Epithelial cell of esophagus (primary cell): Measurements from ENCODE around the gene BZW2.

ENCODE experiments used
- DNase-seq: peaks from one replicate; pipeline ENCODE4 v3.0.0; 2010; ENCODE audit warnings: low read depth
- H3K4me3 ChIP-seq: 2 replicates; pipeline ENCODE4 v1.5.1; 2011; ENCODE audit warnings: mild to moderate bottlenecking, low read length, control low read depth
- TF ChIP-seq, protein P1 (sequence below): IDR thresholded peaks from 2 replicates; pipeline ENCODE4 v1.5.1; 2011; ENCODE audit warnings: low read depth, mild to moderate bottlenecking, low read length, control low read depth, inconsistent platforms; ENCODE audit not compliant: insufficient read depth; ENCODE audit errors: missing control alignments

BZW2 gene

DNA sequence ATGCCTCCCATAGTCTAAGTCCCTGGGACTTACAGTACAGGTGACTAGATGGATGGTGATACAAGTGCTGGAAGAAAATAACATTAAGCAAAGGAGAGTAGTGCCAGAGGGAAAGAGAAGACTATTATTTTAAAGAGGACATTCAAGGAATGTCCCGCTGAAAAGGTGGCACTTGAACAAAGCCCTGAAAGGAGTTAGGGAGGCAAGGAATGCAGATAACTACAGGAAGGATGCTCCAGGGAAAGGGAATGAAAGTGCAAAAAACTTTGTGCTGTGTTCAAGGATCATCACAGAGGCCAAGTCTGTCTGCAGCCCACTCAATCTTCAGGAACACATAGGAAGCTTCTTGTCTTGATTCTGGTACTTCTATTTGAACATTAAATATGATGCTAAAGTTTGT is 15.3 kb upstream of the BZW2 start:
- no peak for DNase-seq
- no peak overlapping the region for H3K4me3 ChIP-seq
- TF ChIP-seq, protein P1, sequence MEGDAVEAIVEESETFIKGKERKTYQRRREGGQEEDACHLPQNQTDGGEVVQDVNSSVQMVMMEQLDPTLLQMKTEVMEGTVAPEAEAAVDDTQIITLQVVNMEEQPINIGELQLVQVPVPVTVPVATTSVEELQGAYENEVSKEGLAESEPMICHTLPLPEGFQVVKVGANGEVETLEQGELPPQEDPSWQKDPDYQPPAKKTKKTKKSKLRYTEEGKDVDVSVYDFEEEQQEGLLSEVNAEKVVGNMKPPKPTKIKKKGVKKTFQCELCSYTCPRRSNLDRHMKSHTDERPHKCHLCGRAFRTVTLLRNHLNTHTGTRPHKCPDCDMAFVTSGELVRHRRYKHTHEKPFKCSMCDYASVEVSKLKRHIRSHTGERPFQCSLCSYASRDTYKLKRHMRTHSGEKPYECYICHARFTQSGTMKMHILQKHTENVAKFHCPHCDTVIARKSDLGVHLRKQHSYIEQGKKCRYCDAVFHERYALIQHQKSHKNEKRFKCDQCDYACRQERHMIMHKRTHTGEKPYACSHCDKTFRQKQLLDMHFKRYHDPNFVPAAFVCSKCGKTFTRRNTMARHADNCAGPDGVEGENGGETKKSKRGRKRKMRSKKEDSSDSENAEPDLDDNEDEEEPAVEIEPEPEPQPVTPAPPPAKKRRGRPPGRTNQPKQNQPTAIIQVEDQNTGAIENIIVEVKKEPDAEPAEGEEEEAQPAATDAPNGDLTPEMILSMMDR, result no peak

DNA sequence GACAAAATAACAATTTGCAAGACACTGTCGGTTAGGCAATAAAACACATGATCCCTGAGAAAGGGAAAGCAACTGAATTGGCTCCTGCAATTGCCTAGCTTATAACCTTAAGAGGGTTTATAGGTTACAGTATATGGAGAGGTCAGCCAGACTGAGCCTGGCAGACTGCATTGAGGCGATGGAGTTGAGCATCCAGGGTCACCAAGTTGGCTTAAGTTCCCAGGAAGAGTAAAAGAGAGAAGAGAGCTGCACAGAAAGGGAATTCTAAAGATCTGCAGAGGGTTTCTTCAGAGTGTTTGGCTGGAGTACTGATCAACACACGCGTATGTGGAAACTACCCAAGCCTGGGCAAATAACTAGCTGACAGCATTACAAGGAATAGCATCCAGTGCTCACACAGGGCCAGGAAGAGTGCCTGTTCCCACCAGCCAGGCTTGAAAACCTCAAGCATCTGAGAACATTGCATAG is 11.7 kb upstream of the BZW2 start:
- no peak for DNase-seq
- H3K4me3 ChIP-seq, result no peak overlapping the region
- TF ChIP-seq, protein P1, result no peak

DNA sequence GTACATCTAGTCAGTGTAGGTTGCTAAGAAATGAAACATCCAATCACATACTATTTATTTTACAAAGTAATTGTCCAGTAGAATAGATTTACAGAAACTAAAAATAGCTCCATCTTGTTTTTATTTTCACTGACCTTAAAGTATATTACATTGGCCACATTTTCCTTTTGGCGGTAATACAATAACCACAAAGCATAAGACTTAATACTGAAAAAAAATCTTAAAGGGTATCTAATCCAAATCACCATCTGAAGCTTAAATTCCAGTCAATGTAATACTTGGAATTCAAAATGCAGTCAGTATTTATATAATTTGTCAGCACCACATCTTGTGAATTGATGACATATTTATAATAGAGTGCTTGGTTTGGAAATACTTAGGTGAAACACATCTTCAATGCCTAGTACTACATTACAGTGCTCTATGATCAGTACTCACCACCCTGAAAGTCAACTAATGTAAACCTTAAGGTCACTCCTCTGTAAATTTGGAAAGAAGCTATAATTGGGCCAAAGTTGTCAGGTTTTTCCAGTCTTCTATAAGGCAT is 9.4 kb upstream of the BZW2 start:
- TF ChIP-seq, protein P1, result no peak
- no peak for DNase-seq
- no peak overlapping the region for H3K4me3 ChIP-seq

GRCh38 chr7:16637379-16637778 is 8.6 kb upstream of the BZW2 start:
- no peak for DNase-seq
- TF ChIP-seq, protein P1, result no peak
- H3K4me3 ChIP-seq, result no peak overlapping the region

- no peak overlapping the region for H3K4me3 ChIP-seq
- TF ChIP-seq, protein P1, result no peak
- DNase-seq, result no peak
Observed at GRCh38 chr7:16638282-16639280, 7.4 kb upstream of the BZW2 start.

GRCh38 chr7:16644157-16644556 is 1.8 kb upstream of the BZW2 start:
- TF ChIP-seq, protein P1, result no peak
- no peak for DNase-seq
- peak overlapping the region; percentile 74 for H3K4me3 ChIP-seq
